ENCODE results near the gene TTC6. TPM values are rescaled to one million over a fixed set of nuclear protein-coding genes. Genes with fewer than 3 reads are reported as not detected.

Gene TTC6
- total RNA-seq, 2 donors from 2014 or later: not detected

GRCh38 chr14:37615582-37616289, 20.3 kb downstream of the TTC6 start:
- intact Hi-C loops (cut with DNase I): no loop called here

GRCh38 chr14:37616853-37617252, 21.4 kb downstream of the TTC6 start:
- Histone ChIP-seq H3K27ac (no peak overlapping the region), H3K9me3 (peaks cover 0 to 6% (median 3%) of the 10 kb centered on the region in 3 donors), H3K4me1 (no peaks in the 10 kb centered on the region), H3K36me3 (replicated peaks in 1 of 2; ENCODE audit: insufficient read depth in 1 of 2, low read depth in 2 of 2) (no peaks in the 10 kb centered on the region), H3K4me3 (no peak overlapping the region), H3K27me3 (no peaks in the 10 kb centered on the region)
- DNase-seq (no peak), ATAC-seq (no peak)
- intact Hi-C loops (cut with DNase I): no loop called here
- 92 to 93% methylated on average over 4 of the region's 4 CpGs for WGBS, 2 donors
- TF ChIP-seq POLR2A (IDR thresholded peaks at IDR 0.05) (no peak), CTCF (IDR thresholded peaks at IDR 0.05) (no peak)

More at GRCh38 chr14:37615582-37616289, 20.3 kb downstream of the TTC6 start:
- DNase-seq: no peak
- Histone ChIP-seq H3K36me3 (replicated peaks in 1 of 2; ENCODE audit: insufficient read depth in 1 of 2, low read depth in 2 of 2) (no peaks in the 10 kb centered on the region), H3K27ac (no peak overlapping the region), H3K4me1 (no peaks in the 10 kb centered on the region), H3K4me3 (no peak overlapping the region), H3K9me3 (peaks cover 0 to 6% (median 3%) of the 10 kb centered on the region in 3 donors), H3K27me3 (no peaks in the 10 kb centered on the region)
- ATAC-seq: no peak
- TF ChIP-seq CTCF (IDR thresholded peaks at IDR 0.05) (no peak), POLR2A (IDR thresholded peaks at IDR 0.05) (no peak)
- 80 to 92% methylated on average over 3 of the region's 3 CpGs for WGBS, 2 donors

DNA sequence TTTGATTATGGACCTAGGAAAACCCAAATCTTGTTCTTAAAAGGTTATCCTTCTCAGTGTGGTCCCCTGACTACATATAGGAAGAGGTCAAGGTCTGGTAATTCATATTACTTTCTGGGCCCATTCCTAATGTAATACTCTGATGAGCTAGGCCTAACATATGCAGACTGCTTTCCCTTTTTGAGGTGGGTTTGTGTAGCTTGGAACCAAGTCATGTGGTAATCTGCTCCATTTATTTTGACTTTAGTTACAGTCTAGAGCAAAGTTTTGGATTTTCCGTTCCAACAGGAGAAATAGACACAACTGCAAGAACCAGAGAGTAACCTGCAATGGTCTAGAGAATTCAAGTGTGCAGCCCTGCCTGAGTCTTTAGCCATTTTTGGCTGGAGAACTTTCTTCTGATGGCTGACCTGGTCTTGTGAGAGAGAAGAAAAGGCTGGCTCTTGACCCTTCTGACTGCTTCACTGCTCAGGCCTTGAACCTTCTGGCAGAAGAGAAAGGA, 22.5 kb downstream of the TTC6 start:
- Histone ChIP-seq H3K27ac (no peak overlapping the region), H3K4me3 (no peak overlapping the region), H3K9me3 (peaks cover 0 to 6% (median 3%) of the 10 kb centered on the region in 3 donors), H3K36me3 (replicated peaks in 1 of 2; ENCODE audit: insufficient read depth in 1 of 2, low read depth in 2 of 2) (no peaks in the 10 kb centered on the region), H3K4me1 (no peaks in the 10 kb centered on the region), H3K27me3 (peaks cover 0 to 9% of the 10 kb centered on the region in 2 donors)
- WGBS, 2 donors: 92 to 100% methylated on average over 1 of the region's 1 CpG
- intact Hi-C loops (cut with DNase I): no loop called here
- DNase-seq (no peak), ATAC-seq (no peak)
- TF ChIP-seq POLR2A (IDR thresholded peaks at IDR 0.05) (no peak), CTCF (IDR thresholded peaks at IDR 0.05) (no peak)

- TF ChIP-seq CTCF (IDR thresholded peaks at IDR 0.05) (no peak), POLR2A (IDR thresholded peaks at IDR 0.05) (no peak)
- Histone ChIP-seq H3K9me3 (peaks cover 0 to 6% (median 3%) of the 10 kb centered on the region in 3 donors), H3K36me3 (replicated peaks in 1 of 2; ENCODE audit: insufficient read depth in 1 of 2, low read depth in 2 of 2) (no peaks in the 10 kb centered on the region)
Measured at GRCh38 chr14:37618498-37619028, 23.1 kb downstream of the TTC6 start.

More at GRCh38 chr14:37618498-37619028, 23.1 kb downstream of the TTC6 start:
- Histone ChIP-seq H3K27ac (no peak overlapping the region), H3K4me1 (no peaks in the 10 kb centered on the region), H3K4me3 (no peak overlapping the region), H3K27me3 (peaks cover 0 to 9% of the 10 kb centered on the region in 2 donors)
- WGBS, 2 donors: 48 to 61% methylated on average over 1 of the region's 1 CpG
- DNase-seq (no peak), ATAC-seq (no peak)
- intact Hi-C loops (cut with DNase I): no loop called here
